GM12892 (cell line): ENCODE data around the gene TTC9B.

Source experiments
- DNase-seq: peaks from one replicate; pipeline ENCODE4 v3.0.0; 2011; ENCODE audit not compliant: insufficient read length
- FAIRE-seq: peaks from 2 replicates; lab custom pipeline; 2011; peaks lifted over from hg19 to GRCh38; lab: Jason Lieb, UNC
- POLR2A ChIP-seq: IDR thresholded peaks from 2 replicates; pipeline ENCODE4 v1.6.1; 2011; ENCODE audit warnings: low read depth, low read length, control low read depth
- POLR2AphosphoS5 ChIP-seq: IDR thresholded peaks from 2 replicates; pipeline ENCODE4 v1.6.1; 2011; ENCODE audit warnings: low read depth, low read length, control low read depth
- TAF1 ChIP-seq: IDR thresholded peaks from 2 replicates; pipeline ENCODE4 v1.6.1; 2011; ENCODE audit warnings: low read depth, mild to moderate bottlenecking, control low read depth, low read length, borderline replicate concordance

TTC9B gene

DNA sequence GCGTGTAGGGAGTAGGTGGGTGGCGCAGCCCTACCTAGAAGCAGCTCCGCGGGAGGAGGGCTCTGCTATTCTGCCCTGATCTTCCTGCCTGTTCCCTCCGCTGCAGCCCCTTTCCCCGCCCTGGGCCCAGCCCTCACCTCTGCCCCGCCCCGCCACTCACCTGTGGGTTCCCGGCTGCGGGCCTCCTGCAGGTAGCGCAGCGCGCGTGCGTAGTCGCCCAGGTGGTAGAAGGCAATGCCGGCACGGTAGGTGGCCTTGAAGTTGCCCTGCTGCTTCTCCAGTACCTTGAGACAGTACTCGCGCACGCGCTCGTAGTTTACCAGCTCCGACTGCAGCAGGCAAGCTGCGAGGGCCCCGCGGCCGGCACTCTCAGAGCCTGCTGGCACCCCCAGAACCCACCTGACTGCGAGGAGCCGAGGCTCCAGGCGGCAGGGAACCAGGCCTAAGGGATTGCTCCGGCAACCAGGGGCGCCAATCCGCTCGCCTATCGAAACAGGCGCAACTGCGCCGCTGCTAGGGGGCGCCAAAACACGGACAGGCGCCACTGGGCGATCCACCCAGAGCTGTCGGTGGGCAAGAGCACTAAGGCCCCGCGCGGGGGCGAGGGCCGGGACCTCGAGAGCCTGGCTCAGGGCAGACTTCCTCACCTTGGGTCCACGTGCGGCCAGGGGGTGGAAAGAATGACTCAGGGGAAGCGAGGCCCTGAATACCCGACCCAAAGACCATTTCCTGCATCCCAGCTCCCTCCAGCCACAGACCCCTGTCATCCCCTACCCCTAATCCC lies 965 bp downstream of the TTC9B start:
- DNase-seq (no peak), FAIRE-seq (no peak)
- TF ChIP-seq POLR2AphosphoS5 (no peak), POLR2A (no peak)

- DNase-seq: no peak
- TF ChIP-seq TAF1: no peak
- FAIRE-seq: no peak
Measured at GRCh38 chr19:40216777-40217026, 1.5 kb downstream of the TTC9B start.

DNA sequence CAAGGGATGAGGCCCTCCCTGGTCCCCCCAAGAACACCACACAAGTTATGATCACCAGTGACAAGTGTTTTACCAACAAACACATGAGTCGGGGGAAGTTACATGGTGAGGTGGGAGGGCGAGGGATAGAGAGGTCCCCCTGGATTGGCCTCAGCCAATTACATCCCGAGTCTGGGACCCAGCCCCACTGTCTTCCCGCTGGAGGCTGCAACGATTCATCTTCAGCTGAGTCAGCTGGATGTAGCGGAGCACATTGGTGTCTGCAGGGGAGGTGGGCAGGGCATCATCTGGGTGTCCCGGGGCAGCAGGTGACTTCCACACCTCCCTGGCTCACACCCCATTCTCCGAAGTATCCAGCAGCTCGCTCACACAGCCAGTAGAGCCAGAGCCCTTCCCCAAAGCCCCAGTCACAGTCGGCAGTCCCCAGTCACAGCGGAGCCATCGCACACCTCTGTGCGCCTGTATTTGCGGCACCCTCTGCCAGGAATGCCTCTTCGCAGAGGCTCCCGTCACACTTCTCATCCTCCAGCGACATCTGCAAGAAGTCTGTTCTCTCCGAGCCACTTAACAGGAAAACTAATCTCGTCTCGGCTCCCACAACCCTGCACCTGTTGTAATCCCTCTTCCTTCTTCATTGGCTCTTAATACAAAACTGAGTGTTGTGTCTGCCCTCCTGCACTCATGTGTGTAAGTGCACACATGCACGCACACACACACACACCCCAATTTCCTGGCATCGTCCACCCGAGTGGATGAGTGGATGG lies 2.0 kb downstream of the TTC9B start:
- TF ChIP-seq POLR2A: no peak
- no peak for TF ChIP-seq TAF1
- no peak for TF ChIP-seq POLR2AphosphoS5
- FAIRE-seq (no peak), DNase-seq (no peak)

DNA sequence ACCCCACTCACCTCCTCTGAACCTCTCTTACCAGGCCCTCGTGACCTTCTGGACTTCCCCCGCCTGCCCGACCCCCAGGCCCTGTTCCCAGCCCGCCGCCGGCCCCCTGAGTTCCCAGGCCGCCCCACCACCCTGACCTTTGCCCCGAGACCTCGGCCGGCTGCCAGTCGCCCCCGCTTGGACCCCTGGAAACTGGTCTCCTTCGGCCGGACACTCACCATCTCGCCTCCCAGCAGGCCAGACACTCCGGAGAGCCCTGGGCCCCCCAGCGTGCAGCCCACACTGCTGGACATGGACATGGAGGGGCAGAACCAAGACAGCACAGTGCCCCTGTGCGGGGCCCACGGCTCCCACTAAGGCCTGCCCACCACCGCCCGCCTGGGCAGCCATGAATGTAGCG lies 3.2 kb downstream of the TTC9B start:
- DNase-seq: no peak
- no peak for FAIRE-seq
- no peak for TF ChIP-seq POLR2AphosphoS5
- no peak for TF ChIP-seq TAF1
- no peak for TF ChIP-seq POLR2A

DNA sequence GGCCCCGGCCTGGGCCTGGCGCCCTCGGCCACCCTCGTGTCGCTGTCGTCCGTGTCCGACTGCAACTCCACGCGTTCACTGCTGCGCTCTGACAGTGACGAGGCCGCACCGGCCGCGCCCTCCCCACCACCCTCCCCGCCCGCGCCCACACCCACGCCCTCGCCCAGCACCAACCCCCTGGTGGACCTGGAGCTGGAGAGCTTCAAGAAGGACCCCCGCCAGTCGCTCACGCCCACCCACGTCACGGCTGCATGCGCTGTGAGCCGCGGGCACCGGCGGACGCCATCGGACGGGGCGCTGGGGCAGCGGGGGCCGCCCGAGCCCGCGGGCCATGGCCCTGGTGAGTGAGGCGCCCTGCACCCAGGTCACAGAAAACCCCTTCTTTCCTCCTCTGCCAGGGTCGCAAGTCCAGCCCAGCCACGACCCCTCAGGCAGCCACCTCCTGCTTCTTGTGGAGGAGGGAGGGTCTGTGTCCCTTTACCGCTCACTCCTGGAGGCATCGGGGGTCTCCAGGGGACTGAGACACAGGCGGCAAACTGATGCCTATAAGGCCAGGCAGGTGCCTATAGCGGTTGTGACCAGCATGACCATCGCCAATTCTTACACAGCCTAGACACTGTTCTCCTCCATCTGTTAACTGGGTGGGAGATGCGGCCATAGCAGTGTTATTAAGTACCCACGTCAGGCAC lies 4.2 kb downstream of the TTC9B start:
- no peak for DNase-seq
- no peak for FAIRE-seq
- TF ChIP-seq POLR2AphosphoS5 (no peak), TAF1 (no peak), POLR2A (no peak)

DNA sequence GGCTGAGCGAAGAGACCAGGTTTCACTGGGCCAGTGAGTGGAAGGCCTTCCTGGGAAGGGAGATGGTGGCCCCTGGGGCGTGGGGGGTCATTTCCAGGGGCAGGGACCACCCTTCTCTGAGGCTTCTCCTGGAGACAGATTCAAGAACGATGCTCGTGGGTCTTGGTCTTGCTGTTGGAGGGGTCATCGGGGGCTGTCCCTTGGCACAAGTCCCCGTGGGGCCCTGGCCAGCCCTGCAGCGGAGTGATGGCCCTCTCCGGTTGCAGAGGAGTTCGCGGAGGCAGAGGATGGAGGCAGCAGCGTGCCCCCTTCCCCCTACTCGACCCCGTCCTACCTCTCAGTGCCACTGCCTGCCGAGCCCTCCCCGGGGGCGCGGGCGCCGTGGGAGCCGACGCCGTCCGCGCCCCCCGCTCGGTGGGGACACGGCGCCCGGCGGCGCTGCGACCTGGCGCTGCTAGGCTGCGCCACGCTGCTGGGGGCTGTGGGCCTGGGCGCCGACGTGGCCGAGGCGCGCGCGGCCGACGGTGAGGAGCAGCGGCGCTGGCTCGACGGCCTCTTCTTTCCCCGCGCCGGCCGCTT lies 4.8 kb downstream of the TTC9B start:
- FAIRE-seq: no peak
- DNase-seq: no peak
- TF ChIP-seq TAF1 (no peak), POLR2AphosphoS5 (no peak), POLR2A (no peak)

DNA sequence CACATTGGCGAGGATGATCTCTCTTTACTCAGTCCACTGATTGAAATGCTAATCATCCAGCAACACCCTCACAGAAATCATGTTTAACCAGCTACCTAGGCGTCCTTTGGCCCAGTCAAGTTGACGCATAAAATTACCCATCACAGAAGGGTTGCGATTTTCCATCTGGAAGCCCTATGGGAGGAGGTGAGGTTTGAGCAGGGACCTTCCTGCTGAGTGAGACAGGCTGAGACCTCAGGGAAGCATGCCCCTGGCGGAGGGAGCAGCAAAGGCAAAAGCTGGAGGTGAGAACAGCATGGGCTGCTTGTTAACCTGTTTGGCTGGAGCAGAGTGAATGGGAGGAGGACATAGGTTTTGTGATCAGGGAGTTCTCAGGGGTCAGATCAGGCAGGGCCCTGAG lies 7.3 kb downstream of the TTC9B start:
- DNase-seq (no peak), FAIRE-seq (no peak)
- TF ChIP-seq POLR2A (no peak), TAF1 (no peak), POLR2AphosphoS5 (no peak)

- TF ChIP-seq POLR2A: no peak
- no peak for TF ChIP-seq POLR2AphosphoS5
- no peak for TF ChIP-seq TAF1
- DNase-seq (no peak), FAIRE-seq (no peak)
Measured at GRCh38 chr19:40208602-40209001, 9.6 kb downstream of the TTC9B start.

GRCh38 chr19:40205760-40206159 lies 12.4 kb downstream of the TTC9B start:
- FAIRE-seq (no peak), DNase-seq (no peak)
- TF ChIP-seq POLR2A (no peak), TAF1 (no peak), POLR2AphosphoS5 (no peak)

- TF ChIP-seq POLR2AphosphoS5: no peak
- no peak for TF ChIP-seq TAF1
- no peak for TF ChIP-seq POLR2A
- FAIRE-seq (no peak), DNase-seq (no peak)
Measured at GRCh38 chr19:40204381-40204780, 13.8 kb downstream of the TTC9B start.

GRCh38 chr19:40200341-40201099 lies 17.7 kb downstream of the TTC9B start:
- DNase-seq: no peak
- no peak for FAIRE-seq
- TF ChIP-seq TAF1 (no peak), POLR2AphosphoS5 (no peak), POLR2A (no peak)
